DND-41 (cell line): Measurements from ENCODE around the gene KCP.

ENCODE experiments used
- EZH2 ChIP-seq: IDR thresholded peaks from 3 replicates; pipeline ENCODE4 v1.6.1; 2012; ENCODE audit warnings: borderline replicate concordance, low read depth, mild to moderate bottlenecking, moderate library complexity, low read length, inconsistent platforms; ENCODE audit not compliant: severe bottlenecking
- TF ChIP-seq, protein P1 (sequence below): IDR thresholded peaks from 2 replicates; pipeline ENCODE4 v1.5.1; 2012; ENCODE audit warnings: borderline replicate concordance, low read length, moderate library complexity, mild to moderate bottlenecking; ENCODE audit not compliant: poor library complexity, severe bottlenecking; ENCODE audit errors: extremely low read depth

GRCh38 chr7:128945668-128946366, 35.3 kb upstream of the KCP start:
- no peak for TF ChIP-seq EZH2
- TF ChIP-seq, protein P1, sequence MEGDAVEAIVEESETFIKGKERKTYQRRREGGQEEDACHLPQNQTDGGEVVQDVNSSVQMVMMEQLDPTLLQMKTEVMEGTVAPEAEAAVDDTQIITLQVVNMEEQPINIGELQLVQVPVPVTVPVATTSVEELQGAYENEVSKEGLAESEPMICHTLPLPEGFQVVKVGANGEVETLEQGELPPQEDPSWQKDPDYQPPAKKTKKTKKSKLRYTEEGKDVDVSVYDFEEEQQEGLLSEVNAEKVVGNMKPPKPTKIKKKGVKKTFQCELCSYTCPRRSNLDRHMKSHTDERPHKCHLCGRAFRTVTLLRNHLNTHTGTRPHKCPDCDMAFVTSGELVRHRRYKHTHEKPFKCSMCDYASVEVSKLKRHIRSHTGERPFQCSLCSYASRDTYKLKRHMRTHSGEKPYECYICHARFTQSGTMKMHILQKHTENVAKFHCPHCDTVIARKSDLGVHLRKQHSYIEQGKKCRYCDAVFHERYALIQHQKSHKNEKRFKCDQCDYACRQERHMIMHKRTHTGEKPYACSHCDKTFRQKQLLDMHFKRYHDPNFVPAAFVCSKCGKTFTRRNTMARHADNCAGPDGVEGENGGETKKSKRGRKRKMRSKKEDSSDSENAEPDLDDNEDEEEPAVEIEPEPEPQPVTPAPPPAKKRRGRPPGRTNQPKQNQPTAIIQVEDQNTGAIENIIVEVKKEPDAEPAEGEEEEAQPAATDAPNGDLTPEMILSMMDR, result no peak
